GM21723 (cell line): Measurements from ENCODE around the gene CASP3.
"Not testable (repeated sequence)": the region's sequence is repeated elsewhere in the genome, so short reads cannot be mapped to it uniquely, and the experiment has no call there.

Experiments
- ATAC-seq: cut with Tn5 transposase; IDR thresholded peaks from one replicate; pipeline ENCODE4 v1.9.1; 2021; ENCODE audit warnings: mild to moderate bottlenecking, moderate library complexity; ENCODE audit not compliant: unreplicated experiment

CASP3 gene

GRCh38 chr4:184664445-184665210 lies 15.4 kb upstream of the CASP3 start:
- no peak for ATAC-seq

GRCh38 chr4:184662236-184662635 lies 13.0 kb upstream of the CASP3 start:
- no peak for ATAC-seq

- ATAC-seq = no peak
These were observed 11.7 kb upstream of the CASP3 start for GRCh38 chr4:184660978-184661377.

- not testable (repeated sequence) for ATAC-seq
These were observed 8.6 kb upstream of the CASP3 start for GRCh38 chr4:184657820-184658219.

GRCh38 chr4:184657144-184657543 lies 7.9 kb upstream of the CASP3 start:
- no peak for ATAC-seq

- ATAC-seq = peak; percentile 42
These were observed 6.9 kb upstream of the CASP3 start for GRCh38 chr4:184655889-184656869.

- ATAC-seq = no peak
These were observed 4.4 kb upstream of the CASP3 start for GRCh38 chr4:184653650-184654049.

- not testable (repeated sequence) for ATAC-seq
These were observed 3.4 kb upstream of the CASP3 start for GRCh38 chr4:184652681-184653080.

- ATAC-seq = no peak
These were observed 2.7 kb upstream of the CASP3 start for GRCh38 chr4:184651899-184652298.

GRCh38 chr4:184649971-184650855 lies 966 bp upstream of the CASP3 start:
- peak; percentile 7 for ATAC-seq

GRCh38 chr4:184648313-184649025 lies 778 bp downstream of the CASP3 start:
- peak; percentile 41 for ATAC-seq

- no peak for ATAC-seq
These were observed 1.3 kb downstream of the CASP3 start for GRCh38 chr4:184648054-184648312.

GRCh38 chr4:184647266-184648053 lies 1.8 kb downstream of the CASP3 start:
- no peak for ATAC-seq

- no peak for ATAC-seq
These were observed 3.2 kb downstream of the CASP3 start for GRCh38 chr4:184645904-184646610.

- ATAC-seq = no peak
These were observed 4.5 kb downstream of the CASP3 start for GRCh38 chr4:184644553-184645307.

- ATAC-seq = no peak
These were observed 5.5 kb downstream of the CASP3 start for GRCh38 chr4:184643731-184644130.

- ATAC-seq = peak; percentile 7
These were observed 7.8 kb downstream of the CASP3 start for GRCh38 chr4:184641451-184641850.

- peak; percentile 49 for ATAC-seq
These were observed 8.2 kb downstream of the CASP3 start for GRCh38 chr4:184641022-184641421.
